H1 (cell line): Measurements from ENCODE around the gene TNS3.

Experiments used
- HDAC6 ChIP-seq: IDR thresholded peaks from one replicate; pipeline ENCODE4 v1.7.1; 2012; ENCODE audit warnings: low read depth, mild to moderate bottlenecking, inconsistent platforms, low read length, moderate library complexity
- MAX ChIP-seq: IDR thresholded peaks from 2 replicates; pipeline ENCODE4 v1.6.1; 2012; ENCODE audit warnings: inconsistent platforms
- POLR2A ChIP-seq, 2 experiments: IDR thresholded peaks; 1 replicate in 1 of 2; 2 replicates in 1 of 2; pipeline ENCODE4 v1.6.1; 2011; ENCODE audit warnings: low read depth in 2 of 2, low read length in 2 of 2, mild to moderate bottlenecking in 2 of 2; ENCODE audit errors: control extremely low read depth in 1 of 2

GRCh38 chr7:47537716-47538675, 43.9 kb downstream of the TNS3 start:
- no peak for TF ChIP-seq HDAC6
- TF ChIP-seq POLR2A (IDR thresholded peaks at IDR 0.05; ENCODE audit: control extremely low read depth in 1 of 2, low read depth in 2 of 2, low read length in 2 of 2) = no peak
- TF ChIP-seq MAX = no peak
